ENCODE measurements around the gene GPC4. TPM values are rescaled to one million over a fixed set of nuclear protein-coding genes. Genes with fewer than 3 reads are reported as not detected.

GPC4 gene
- total RNA-seq, 2 donors from 2014 or later, result 17.3 to 19.2 TPM

DNA sequence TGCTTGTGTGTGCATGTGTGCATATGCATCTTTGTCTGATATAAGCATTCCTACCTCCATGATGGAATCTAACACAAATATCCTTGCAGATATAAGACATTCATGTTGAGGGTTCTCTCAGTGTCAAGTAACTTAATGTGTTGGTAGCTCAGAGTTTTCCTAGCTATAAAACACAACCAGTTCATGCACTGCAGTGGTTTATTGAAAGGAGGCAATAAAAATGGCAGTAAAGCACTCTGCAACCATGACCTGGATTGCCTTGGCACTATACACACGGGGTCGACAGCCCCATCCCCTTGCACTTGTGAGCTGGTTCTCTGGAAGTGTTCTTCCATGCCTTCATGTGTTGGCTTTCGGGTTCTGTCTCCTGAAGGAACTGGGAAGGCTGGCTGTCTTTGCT lies 38.9 kb downstream of the GPC4 start:
- no peak for DNase-seq (ENCODE audit: low spot score)
- intact Hi-C loops (cut with DNase I), result no loop called here

DNA sequence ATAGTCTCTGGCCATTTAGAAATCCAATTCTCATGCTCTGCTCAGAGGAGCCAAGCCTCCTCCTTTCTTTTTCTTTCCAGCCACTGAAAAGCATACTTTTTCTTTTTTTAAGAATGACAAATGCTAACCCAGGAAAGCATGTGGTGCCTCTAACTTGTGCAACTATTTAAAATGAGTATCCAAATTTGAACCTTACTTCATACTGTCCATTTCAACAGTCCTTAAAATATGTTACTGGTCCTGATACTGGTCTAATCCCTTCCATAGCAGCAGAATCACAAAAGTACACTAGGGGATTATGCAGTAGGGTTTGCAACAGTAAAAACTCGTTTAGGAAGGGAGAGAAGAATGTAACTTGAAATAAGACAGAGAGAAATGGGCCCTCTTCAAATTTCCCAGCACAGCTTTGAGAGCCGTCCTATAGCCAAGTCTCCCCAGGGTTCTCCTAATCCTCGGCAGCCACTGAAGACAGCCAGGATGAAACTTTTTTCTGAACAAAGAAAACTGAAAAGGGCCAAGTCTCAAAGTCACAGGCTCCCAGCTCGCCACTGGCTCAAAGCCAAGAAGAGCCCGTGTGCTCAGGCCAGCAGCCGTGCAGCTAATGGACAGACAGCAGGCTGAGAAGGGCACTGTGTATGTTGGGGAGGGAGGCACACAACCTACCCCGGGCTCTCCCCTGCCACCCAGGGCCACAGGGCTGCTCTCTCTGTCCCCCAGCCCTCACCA lies 39.5 kb downstream of the GPC4 start:
- intact Hi-C loops (cut with DNase I), result no loop called here
- no peak for DNase-seq (ENCODE audit: low spot score)

DNA sequence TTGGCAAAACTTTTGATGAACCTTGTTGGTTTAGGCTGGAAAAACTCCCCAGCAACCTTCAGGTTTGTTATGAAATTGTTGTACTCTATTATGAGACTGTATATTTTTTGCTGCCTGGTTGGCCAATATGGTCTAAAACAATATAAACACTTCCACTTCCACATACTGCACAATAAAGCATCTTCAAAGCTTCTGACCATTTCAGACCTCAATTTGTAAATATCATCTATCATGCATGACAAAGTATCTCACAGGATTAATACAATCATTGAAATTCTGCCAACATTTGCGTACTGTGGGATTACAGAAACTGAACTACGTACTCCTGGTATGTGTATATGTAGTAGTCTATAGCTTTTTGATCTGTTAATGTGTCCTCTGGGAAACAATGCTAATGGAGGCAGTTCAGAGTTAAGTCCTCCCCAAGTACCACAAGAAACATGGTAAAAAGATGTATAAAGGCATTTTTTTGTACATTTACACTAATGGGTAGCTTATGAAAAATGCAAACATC lies 40.4 kb downstream of the GPC4 start:
- intact Hi-C loops (cut with DNase I), result no loop called here
- DNase-seq (ENCODE audit: low spot score), result no peak

DNA sequence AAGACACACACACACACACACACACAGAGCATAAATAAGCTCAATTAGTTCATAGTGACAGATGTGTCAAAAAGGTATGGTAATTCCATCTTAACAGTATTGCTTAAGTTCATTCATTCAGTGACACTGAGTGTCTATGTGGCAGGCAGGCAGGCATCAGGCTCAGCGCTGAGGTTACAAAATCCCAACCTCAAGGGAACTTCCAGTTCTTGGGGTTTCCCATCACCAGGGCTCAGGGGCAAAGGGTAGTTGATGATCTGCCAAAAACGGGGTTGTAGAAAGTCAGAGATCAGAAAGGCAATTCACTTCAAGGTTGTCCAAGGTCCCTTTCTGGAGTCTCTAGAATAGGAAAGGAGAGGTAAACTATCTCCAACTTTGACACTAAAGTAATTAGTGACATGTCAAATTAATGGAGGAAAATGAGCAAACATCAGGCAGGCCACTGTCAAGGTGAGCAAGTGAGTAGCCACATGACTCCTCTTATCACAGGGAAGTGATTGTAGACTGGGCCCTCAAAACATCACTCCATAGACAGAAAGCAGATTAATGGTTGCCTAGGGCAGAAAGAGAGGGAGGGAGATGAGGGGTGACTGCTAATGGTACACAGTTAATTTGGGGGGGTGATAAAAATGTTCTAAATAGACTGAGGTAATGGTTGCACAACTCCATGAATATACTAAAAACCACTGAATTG lies 41.8 kb downstream of the GPC4 start:
- DNase-seq (ENCODE audit: low spot score), result no peak
- intact Hi-C loops (cut with DNase I), result no loop called here

DNA sequence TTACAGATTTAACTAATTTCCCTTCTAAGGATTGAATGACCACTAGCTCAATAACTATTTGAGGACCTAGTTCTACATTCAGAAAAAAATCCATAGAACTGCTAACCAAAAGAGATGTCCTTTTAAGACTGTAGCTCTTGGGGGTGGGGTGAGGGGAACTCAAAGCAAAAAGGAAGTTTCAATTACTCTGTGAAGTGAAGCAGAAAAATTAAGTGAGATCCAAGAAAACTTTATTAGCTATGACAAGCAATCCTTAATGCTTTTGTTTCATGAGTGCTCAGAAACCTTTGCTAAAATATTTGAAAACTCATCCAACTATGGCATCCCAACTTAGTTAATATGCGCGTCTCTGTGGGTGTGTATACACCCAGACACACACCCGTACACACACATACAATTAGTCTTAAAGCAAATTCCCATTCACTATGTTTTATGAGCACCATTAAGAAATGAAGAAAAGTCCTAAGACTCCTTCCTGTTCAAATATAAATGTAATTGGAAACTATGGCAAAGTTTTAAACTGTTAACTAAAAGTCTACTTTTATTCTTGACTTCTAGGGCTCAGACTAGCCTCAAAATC lies 44.5 kb downstream of the GPC4 start:
- intact Hi-C loops (cut with DNase I), result no loop called here
- DNase-seq (ENCODE audit: low spot score), result no peak

DNA sequence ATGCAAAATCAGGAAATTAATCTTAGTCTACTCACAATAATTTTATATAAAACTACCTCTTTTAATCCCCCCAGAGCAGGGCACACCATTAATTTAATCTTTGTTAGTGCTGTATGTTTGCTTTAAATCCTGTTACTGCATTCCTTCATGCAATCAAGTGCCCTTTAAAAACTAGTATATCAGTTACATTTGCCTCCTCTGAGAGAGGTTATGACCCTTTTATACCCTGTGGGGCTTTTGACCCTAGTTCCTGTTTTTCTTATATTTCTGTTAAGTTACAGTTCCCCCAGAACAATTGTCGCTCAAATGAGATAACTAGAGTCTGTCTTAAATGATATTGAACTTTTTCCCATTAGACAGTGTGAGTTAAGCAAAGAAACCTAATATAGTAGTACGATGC lies 46.2 kb downstream of the GPC4 start:
- DNase-seq (ENCODE audit: low spot score), result no peak
- intact Hi-C loops (cut with DNase I), result no loop called here

DNA sequence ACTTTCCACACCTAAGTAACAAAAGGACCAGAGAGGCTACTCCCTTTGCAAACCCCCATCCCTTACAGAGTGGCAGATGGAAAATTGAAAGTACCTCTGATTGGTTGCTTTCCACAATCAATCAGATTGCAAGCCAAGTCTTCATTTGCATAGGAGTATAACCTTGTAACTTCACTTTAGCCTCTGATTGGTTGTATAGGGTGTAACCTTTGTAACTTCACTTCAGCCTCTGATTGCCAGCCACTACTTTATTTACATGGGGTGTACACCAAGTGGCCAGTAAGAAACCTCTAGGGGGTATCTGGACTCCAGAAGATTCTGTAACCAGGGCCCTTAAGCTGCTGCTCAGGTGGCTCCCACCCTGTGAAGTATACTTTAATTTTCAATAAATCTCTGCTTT lies 48.6 kb downstream of the GPC4 start:
- no peak for DNase-seq (ENCODE audit: low spot score)
- intact Hi-C loops (cut with DNase I), result no loop called here

DNA sequence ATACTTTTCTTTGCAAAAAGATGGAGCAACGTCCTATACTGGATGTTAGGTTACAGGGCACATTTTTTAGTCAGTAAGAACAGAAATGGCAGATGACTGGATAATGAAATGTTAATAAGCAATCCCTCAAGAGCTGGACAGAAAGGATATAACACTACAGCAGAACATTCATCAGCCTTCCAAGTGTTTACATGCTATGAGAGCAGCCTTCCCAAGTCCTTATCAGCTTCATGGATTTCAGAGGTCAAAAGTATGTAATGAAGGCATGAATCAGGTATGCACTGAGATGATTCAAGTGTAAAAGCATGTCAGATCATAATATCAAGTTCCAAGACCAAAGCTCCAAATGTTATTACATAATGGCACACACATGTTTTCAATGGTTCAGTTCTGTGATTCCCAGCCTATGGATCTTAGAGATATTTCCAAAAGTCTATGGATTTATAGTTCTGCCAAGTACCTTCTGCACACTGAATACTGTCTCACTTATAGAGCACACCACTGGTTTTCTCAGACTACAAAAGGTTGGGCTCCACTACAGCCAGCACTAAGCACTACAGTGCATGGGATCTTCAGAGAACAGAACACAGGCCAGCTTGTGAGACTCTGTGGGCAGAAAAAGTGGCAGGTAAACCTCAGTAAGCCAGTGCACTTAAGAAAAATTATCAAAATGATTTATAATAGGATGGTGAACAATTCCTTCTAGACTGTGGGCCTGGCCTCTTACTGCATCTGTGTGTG lies 49.2 kb downstream of the GPC4 start:
- DNase-seq (ENCODE audit: low spot score), result no peak
- intact Hi-C loops (cut with DNase I), result no loop called here

DNA sequence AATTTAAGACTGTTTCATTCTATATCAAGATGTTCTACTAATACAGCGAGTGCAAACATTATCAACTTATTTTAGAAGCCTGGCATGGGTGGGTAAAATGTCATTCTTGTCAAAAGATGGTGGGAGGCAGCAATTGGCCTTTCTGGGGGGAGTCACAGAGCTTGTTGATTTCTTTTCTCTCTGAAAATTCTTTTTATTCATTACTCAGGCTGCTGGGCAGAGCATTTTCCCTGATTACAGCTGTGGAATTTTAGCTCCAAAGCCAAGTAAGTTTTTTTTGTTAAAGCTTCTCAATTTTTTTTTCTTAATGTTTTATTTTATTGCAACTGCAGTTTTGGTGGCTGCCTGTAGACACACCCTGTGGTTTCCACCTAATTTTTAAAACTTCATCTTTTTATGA lies 50.4 kb downstream of the GPC4 start:
- intact Hi-C loops (cut with DNase I), result no loop called here
- DNase-seq (ENCODE audit: low spot score), result no peak

DNA sequence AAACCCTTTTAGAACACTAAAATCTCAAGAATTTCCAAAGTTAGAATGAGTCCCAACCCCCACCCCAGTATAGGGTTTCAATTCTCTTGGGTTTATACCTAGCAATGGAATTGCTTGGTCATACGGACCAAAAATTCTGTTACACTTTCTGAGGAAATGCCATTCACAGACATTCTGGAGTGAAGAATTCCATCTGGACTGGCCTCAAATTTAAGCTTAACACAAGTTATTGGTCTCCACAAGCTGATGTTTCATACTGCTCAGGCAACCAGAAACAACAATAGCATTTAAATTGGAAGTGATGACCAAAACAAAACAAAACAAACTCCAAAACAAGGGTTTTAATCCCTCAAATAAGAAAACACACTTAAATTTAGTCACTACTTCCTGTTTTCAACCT lies 51.1 kb downstream of the GPC4 start:
- intact Hi-C loops (cut with DNase I), result no loop called here
- no peak for DNase-seq (ENCODE audit: low spot score)

DNA sequence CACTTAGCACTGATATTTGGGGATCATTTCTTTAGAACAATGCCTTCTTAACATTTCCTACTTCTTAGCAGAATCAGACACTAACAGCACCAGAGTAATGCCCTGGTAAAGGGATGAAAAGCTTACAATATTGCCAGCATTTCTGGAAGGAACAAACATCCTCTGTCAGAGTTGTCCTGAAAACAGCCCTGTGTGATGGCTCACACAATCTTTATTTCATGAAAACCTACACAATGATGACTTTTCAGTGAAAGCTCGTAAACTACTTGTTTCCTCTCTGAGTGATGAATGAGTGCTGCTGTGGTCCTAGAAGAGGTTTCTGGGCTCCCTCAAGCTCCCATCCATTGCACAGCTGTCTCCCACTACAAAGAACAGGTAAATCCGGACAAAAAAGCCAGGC lies 52.8 kb downstream of the GPC4 start:
- DNase-seq (ENCODE audit: low spot score), result no peak
- intact Hi-C loops (cut with DNase I), result no loop called here

DNA sequence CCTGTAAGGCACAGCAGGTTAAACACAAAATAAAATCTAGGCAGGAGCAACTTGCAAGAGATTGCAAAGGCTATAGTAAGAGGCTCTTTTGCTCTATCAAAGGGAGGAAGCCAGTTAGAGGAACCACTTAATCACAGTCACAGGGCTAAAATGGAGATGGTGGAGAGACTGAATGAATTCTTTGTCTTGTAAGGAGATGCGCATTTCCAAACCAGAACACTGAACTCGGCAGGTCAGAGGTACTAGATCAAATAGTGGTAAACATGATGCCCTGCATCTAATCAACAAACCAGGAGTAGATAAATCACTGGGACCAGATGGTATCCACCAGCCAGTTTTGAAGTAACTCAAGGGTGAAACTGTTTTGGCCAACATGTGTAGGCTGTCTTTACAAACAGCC lies 55.8 kb downstream of the GPC4 start:
- no peak for DNase-seq (ENCODE audit: low spot score)
- intact Hi-C loops (cut with DNase I), result no loop called here

DNA sequence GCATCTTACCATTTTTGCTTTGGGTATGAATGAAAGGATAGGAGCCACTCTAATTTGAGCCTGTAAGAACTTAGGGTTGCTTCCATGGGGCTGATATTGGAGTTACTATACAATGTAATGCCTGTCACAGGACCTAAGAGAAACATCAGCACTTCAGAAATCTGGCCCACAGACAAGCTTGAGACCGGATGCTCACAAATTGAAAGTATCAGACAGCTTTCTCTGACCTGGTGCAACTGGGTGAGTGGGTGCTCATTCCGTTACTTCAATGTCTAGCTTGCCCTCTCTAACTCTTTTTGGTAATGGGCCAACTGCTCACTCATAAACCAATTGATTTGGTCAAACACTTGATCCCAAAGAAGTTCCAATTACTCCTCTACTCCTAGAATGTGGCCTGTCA lies 62.1 kb downstream of the GPC4 start:
- intact Hi-C loops (cut with DNase I), result no loop called here
- no peak for DNase-seq (ENCODE audit: low spot score)

DNA sequence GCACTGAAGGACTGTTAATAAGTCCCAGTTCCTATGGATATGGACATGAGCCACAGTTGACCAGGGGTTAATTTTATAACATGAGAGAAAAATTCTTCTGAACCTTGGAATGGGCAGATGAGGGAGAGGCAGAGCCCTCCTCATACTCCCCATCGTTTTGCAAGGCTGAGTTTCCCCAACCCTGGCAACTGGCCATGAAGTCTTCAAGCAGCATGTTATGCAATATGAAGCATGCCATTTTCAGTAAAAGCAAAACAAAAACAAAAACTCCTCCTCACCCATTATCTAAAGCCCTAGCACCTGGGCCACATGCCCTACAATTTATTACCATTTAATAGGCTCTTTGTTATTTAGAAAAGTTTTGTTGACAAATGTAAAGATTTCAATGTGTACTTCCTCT lies 64.5 kb downstream of the GPC4 start:
- intact Hi-C loops (cut with DNase I), result no loop called here

DNA sequence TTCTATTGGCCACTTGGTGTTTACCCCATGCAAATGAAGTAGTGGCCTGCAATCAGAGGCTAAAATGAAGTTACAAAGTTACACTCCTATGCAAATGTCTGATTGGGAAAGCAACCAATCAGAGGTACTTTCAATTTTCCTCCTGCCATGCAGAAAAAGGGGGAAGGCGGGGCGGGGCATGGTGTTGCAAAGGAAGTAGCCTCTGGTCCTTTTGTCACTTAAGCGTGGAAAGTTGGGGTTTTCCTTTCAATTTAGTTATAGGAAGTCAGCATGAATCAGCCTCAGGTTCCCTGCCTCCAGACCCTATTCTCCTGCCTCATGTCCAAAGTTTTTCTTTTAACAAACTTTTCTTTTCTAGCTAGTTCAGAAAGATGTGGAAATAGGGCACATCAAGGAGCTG lies 69.3 kb downstream of the GPC4 start:
- intact Hi-C loops (cut with DNase I), result no loop called here
- DNase-seq (ENCODE audit: low spot score), result no peak

More for the DNA sequence above, 64.5 kb downstream of the GPC4 start:
- no peak for DNase-seq (ENCODE audit: low spot score)

DNA sequence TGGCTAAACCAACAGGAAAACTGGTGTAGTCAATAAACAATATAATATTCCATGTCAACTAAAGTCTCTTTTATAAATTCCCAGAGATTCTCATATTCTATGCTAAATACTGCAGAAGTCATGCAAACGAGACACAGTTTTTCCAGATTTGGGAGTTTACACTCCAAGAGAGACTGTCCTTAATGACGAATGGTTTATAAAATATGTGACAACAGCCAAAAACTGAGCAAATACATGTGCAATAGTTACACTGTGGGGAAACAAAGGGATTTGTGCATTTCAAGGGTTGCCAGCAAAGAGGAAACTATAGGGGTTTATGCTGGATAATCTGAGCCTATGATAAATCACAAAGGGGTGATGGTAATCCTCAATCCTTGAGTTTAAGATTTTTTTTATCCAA lies 75.7 kb downstream of the GPC4 start:
- no peak for DNase-seq (ENCODE audit: low spot score)
- intact Hi-C loops (cut with DNase I), result loop anchor here in 1 of 2 donors (10.0 kb wide), 1 partner anchor 75 kb away; the partner anchor contains the start of gene GPC4

DNA sequence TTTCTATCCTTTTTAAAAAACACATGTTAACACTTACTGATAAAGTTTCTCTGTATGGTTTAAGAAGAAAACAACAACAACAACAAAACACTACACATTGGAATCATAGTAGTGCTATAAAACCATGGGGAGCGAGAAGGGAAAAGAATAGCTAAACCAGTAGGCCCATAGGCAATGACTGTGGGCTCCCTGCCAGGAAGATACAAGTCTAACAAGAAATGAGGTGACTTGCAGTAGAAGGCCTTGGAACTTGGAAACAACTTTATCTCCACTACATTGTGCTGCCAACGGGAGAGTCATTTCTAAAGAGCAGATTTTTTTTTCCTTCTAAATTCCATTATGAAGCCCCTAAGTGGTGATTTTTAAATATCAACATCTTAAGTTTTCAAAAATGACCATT lies 78.0 kb downstream of the GPC4 start:
- intact Hi-C loops (cut with DNase I), result loop anchor here in 1 of 2 donors (10.0 kb wide), 1 partner anchor 78 kb away; the partner anchor contains the start of gene GPC4
- no peak for DNase-seq (ENCODE audit: low spot score)

DNA sequence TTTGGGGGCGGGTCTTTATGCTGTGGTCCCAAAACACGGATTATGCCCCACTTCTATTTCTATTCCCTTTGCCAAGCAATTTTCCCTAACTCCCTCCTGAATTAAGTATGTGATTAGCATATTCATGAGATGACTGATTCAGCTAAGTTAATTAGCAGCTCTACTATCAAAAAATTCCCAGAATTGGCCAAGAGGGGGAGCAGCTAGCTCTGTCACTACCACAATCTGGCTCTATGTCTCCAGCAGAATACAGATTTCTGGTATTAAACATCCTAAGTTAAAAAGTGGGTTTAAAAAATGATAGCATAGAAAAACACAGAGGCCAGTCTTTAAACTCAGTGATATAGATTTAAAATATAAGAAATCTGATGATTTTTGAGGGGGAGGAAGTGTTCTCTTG lies 80.3 kb downstream of the GPC4 start:
- intact Hi-C loops (cut with DNase I), result loop anchor here in 1 of 2 donors (10.0 kb wide), 1 partner anchor 80 kb away; the partner anchor contains the start of gene GPC4
- no peak for DNase-seq (ENCODE audit: low spot score)

DNA sequence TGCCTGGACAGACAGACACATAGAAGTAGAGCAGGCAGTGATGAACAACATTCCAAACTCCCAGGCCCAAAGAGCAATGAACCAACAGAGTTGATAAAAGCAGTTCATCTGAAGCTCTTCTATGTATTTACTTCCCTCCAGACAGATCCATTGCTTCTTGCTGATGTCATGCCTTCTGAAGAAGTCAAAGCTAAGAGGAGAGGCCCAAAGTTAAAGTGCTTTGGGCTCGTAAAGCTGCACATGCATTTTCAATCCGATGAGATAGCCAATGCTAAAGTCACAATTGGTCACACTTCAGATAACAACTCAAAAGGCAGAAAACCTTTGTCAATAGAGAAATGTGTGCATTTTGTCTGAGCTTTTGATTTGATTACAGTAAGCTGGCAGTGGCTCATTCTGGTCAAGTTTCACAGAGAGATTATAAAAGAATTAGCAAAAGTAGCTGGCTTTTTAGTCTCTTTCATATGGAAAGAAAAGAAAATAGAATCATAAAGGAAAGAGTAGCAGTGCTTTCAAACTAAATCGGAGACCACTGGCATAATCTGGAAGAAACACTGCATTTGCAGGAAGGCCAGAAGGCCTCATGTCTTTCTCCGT lies 82.0 kb downstream of the GPC4 start:
- intact Hi-C loops (cut with DNase I), result loop anchor here in 1 of 2 donors (5.0 to 10.0 kb wide), 2 partner anchors 82 to 334 kb away; partner anchors contain the start of gene GPC4
- DNase-seq (ENCODE audit: low spot score), result no peak
